HG03175 (cell line): ENCODE results near the gene DCAF10.
"Not testable (repeated sequence)": the region's sequence is repeated elsewhere in the genome, so short reads cannot be mapped to it uniquely, and the experiment has no call there.

Experiments used
- ATAC-seq: cut with Tn5 transposase; IDR thresholded peaks from one replicate; pipeline ENCODE4 v1.9.1; 2021; ENCODE audit warnings: mild to moderate bottlenecking, moderate library complexity; ENCODE audit not compliant: unreplicated experiment

The DCAF10 gene

GRCh38 chr9:37906312-37907239 lies 106.0 kb downstream of the DCAF10 start:
- ATAC-seq: no peak

- no peak for ATAC-seq
Observed at GRCh38 chr9:37908283-37908682, 107.7 kb downstream of the DCAF10 start.

DNA sequence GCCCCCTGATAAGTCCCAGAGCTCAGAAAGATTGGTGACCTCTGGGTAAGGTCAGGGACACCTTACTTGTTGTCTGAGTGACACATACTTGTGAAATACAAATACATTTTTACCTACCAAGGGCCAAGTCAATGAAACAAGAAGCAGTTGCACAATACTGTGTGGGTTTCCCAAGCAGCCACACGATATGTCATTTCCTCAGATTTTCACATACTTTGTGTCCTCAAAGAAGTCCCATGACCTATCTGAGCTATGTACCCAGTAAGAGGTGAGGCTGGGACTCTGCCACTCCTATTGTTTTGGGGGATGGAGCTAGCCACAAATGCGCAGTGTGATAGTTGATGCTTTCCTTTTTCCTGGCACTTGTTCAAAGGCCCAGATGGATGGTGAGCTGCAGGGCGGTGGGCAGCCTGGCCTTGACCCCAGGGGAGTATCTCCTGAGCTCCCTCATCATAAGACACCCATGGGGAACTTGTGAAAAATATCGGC lies 108.1 kb downstream of the DCAF10 start:
- no peak for ATAC-seq

DNA sequence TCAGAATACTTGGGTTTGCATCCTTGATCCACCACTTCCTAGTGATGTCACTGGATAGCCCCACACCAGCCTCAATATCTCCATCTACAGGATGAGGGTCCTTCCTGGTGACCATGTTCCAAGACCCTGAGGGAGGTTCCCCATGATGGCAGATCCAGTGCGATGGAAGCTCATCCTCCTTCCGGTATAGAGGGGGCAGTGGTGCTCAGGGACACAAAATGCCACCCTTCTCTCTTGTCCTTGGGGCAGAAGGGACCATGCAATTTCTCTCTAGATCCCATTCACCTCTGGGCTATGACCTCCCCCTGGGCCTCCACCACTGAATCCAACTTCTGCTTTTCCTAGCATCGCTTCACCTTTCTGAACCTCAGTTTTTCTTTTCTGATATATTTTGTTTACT lies 108.7 kb downstream of the DCAF10 start:
- no peak for ATAC-seq

DNA sequence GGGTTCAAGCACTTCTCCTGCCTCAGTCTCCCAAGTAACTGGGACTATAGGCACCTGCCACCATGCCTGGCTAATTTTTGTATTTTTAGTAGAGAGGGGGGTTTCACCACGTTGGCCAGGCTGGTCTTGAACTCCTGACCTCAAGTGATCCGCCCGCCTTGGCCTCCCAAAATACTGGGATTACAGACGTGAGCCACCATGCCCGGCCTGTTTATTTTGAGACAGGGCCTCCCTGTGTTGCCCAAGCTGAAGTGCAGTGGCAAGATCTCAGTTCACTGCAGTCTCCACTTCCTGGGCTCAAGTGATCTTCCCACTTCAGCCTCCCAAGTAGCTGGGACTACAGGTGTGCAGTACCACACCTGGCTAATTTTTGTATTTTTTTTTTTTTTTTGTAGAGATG lies 109.2 kb downstream of the DCAF10 start:
- not testable (repeated sequence) for ATAC-seq

- ATAC-seq: no peak
Observed at GRCh38 chr9:37910271-37910670, 109.7 kb downstream of the DCAF10 start.

DNA sequence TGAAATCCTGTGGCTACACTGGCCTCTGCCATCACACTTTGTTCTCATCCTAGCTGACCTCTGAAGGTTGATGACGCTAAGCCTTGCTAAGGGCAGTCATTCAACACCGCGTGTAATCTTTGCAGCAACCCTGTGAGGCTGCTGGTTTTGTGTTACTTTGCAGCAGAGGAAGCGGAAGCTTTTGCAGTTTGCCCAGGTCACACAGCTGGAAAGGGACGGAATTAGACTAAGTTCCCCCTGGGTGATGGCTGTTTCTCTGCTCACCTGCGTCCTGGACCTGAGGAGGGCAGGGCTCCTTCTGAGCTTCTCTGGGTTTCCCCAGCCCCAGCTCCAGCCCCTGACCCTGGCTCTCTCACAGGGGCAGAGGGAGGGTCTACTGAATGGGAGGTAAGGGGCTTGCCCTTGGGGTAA lies 110.7 kb downstream of the DCAF10 start:
- no peak for ATAC-seq

- peak; percentile 81 for ATAC-seq
Observed at GRCh38 chr9:37913480-37914153, 113.0 kb downstream of the DCAF10 start.

DNA sequence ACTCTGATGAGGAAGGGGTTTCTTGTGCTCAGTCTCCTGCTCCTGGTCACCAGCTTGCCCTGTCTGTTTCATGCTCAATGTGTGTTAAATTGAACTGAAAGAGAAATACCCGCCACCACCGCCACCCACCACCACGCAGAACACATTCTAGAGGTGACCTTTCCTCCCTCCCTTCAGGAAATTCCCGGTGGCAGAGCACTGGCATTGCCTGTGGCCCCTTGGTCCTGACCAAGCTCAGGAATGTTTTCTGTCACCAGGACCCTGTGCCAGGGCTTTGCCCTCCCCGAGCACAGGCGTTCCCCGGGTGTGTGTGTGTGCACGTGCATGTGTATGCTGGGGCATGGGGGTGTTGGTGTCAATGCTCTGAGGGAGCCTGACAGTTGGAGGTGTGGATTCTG lies 113.6 kb downstream of the DCAF10 start:
- ATAC-seq: no peak

DNA sequence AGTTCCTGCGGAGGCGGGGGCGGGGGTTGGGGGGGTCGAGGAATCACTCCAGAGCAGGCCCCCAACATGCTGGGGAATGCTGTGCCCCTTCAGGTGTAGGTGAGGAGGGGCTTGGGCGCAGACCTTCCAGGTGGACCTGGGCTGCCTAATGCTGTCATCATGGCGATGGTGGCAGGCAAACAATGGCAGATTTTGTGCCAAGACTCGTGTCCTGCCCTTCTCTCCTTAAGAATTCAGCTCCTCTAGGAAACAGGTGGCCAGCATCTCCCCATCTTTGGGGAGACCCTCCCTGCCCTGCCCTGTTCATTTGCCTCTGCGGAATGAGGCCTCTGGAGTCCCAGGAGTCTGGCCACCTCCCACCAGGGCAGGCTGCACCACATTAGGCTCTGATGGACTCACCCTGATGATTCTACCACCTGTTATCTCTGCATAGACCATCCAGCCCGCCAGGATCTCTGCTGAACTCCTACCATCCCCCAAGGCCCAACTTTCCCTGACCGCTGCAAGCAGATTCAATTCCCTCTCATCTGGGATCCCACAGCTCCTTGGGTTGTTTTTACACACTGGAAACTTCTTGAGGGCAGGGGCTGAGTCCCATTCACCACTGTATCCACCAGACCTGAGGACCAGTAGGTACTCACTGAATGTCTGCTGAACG lies 114.2 kb downstream of the DCAF10 start:
- ATAC-seq: no peak

- no peak for ATAC-seq
Observed at GRCh38 chr9:37915911-37916470, 115.4 kb downstream of the DCAF10 start.

DNA sequence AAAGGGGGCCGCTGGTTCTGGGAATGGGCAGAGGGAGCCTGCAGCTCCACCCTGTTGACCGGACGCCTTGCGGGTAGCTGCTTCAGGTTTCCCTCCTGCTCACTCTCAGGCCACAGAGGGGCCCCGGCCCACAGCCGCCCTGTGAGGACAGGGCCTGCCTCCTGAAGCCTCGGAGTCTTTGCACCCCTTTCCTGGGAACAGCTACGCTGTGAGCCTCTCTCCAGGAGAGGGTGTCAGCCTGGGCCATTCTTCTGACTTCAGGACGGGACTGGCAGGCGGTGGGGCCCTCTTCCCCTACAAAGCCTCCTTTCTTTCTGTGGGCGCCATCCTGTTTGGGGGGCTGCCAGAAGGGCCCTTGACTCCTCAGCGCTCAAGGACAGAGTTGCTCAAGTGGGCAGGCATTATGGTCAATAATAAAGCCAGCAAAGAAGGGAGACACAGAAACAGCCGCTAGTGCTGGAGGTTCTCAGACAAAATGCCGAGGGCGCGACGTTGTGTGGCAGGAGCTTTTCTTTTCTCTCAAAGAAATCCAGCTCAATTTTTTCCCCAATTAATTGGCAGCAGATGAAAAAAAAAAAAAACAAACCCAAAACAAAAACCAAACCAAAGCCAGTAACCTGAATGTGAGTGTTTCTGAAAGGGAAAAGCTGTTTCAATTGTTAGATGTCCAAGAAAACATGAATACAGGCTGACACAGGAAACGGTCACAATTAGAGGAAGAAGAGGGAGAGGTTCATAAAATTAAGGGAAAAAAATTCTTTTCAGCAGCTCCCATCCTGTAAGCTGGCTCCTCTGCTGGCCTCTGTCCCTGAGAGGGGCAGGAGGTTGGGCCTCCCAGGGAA lies 116.1 kb downstream of the DCAF10 start:
- no peak for ATAC-seq
